GM23248 (cell line): Measurements from ENCODE around the gene LKAAEAR1. TPM values are rescaled to one million over a fixed set of nuclear protein-coding genes. Genes with fewer than 3 reads are reported as not detected.
A peak's percentile ranks its signal among the peaks of the same experiment; 100 is the strongest.

Experiments
- DNase-seq: peaks from one replicate; pipeline ENCODE4 v3.0.0-alpha.2; 2015
- H2AFZ ChIP-seq: fragments of 200-600 bp; sonication (generic); 2 replicates; pipeline ENCODE4 v1.6.1; 2016; ENCODE audit warnings: antibody characterized with exemption
- H3F3A ChIP-seq: fragments of 200-600 bp; sonication (generic); 2 replicates; pipeline ENCODE4 v1.6.1; 2016; ENCODE audit warnings: mild to moderate bottlenecking, antibody characterized with exemption, mixed run types; ENCODE audit not compliant: insufficient read depth
- H3K27ac ChIP-seq: fragments of 200-600 bp; sonication (generic); 2 replicates; pipeline ENCODE4 v1.5.1; 2016; ENCODE audit warnings: mild to moderate bottlenecking
- H3K27me3 ChIP-seq: fragments of 200-600 bp; sonication (generic); replicated peaks from 2 replicates; pipeline ENCODE4 v1.6.1; 2016; ENCODE audit warnings: mild to moderate bottlenecking; ENCODE audit not compliant: insufficient read depth
- H3K36me3 ChIP-seq: fragments of 200-600 bp; sonication (generic); 2 replicates; pipeline ENCODE4 v1.6.1; 2016; ENCODE audit warnings: low read depth, mild to moderate bottlenecking
- H3K4me1 ChIP-seq: fragments of 200-600 bp; sonication (generic); 2 replicates; pipeline ENCODE4 v1.6.1; 2016; ENCODE audit warnings: mild to moderate bottlenecking; ENCODE audit not compliant: insufficient read depth
- H3K4me2 ChIP-seq: fragments of 200-600 bp; sonication (generic); one replicate; pipeline ENCODE4 v1.6.1; 2016; ENCODE audit warnings: mild to moderate bottlenecking; ENCODE audit not compliant: unreplicated experiment
- H3K4me3 ChIP-seq: fragments of 200-600 bp; sonication (generic); 2 replicates; pipeline ENCODE4 v1.5.1; 2016; ENCODE audit warnings: mild to moderate bottlenecking
- H3K79me2 ChIP-seq: fragments of 200-600 bp; sonication (generic); 2 replicates; pipeline ENCODE4 v1.6.1; 2016; ENCODE audit warnings: mild to moderate bottlenecking; ENCODE audit not compliant: insufficient read depth
- H3K9ac ChIP-seq: fragments of 200-600 bp; sonication (generic); 2 replicates; pipeline ENCODE4 v1.6.1; 2016; ENCODE audit warnings: mild to moderate bottlenecking
- H3K9me2 ChIP-seq: fragments of 200-600 bp; sonication (generic); 2 replicates; pipeline ENCODE4 v1.6.1; 2016; ENCODE audit warnings: mixed run types, mild to moderate bottlenecking, moderate library complexity; ENCODE audit not compliant: insufficient read depth
- H3K9me3 ChIP-seq: fragments of 200-600 bp; sonication (generic); one replicate; pipeline ENCODE4 v1.6.1; 2017; ENCODE audit warnings: low read depth
- H4K20me1 ChIP-seq: fragments of 200-600 bp; sonication (generic); 2 replicates; pipeline ENCODE4 v1.6.0; 2016; ENCODE audit not compliant: insufficient read depth
- EZH2 ChIP-seq: fragments of 200-600 bp; sonication (generic); IDR thresholded peaks from 2 replicates; pipeline ENCODE4 v1.6.1; 2018; ENCODE audit warnings: antibody characterized with exemption, mild to moderate bottlenecking; ENCODE audit not compliant: insufficient read depth, poor library complexity, severe bottlenecking
- EZH2phosphoT487 ChIP-seq: fragments of 200-600 bp; sonication (generic); IDR thresholded peaks from 2 replicates; pipeline ENCODE4 v1.6.1; 2018; ENCODE audit warnings: antibody characterized with exemption, moderate library complexity, mild to moderate bottlenecking, low read depth; ENCODE audit not compliant: insufficient read depth
- WGBS, 2 experiments: methylation state at CpG; one replicate each; pipeline ENCODE4 v1.1.6; 2015 to 2017; ENCODE audit warnings: low lambda C conversion rate in 2 of 2, low coverage in 1 of 2; ENCODE audit errors: missing lambda C conversion rate in 2 of 2; 5-methylcytosine and 5-hydroxymethylcytosine counted together
- in situ Hi-C: fragments of 300-500 bp; cut with MboI; formaldehyde crosslinking; loops from 2 replicates; pipeline ENCODE4 v1.15.0; 2020
- polyA plus RNA-seq: library from polyadenylated mRNA; unstranded; fragments of >200 nt; fragmentation: Nextera tagmentation; extraction: Ambion mirVana; gene quantifications from 2 replicates; pipeline ENCODE4 v1.2.1, GENCODE V29; 2016
- total RNA-seq: library from RNA; depleted of rRNA; stranded (reverse); fragments of >200 nt; shearing (Covaris generic); gene quantifications from 2 replicates; pipeline ENCODE4 v1.2.3, GENCODE V29; 2014

Gene LKAAEAR1
- total and polyA plus RNA-seq, 2 experiments from 2014 or later = 0.59 to 3.7 TPM

DNA sequence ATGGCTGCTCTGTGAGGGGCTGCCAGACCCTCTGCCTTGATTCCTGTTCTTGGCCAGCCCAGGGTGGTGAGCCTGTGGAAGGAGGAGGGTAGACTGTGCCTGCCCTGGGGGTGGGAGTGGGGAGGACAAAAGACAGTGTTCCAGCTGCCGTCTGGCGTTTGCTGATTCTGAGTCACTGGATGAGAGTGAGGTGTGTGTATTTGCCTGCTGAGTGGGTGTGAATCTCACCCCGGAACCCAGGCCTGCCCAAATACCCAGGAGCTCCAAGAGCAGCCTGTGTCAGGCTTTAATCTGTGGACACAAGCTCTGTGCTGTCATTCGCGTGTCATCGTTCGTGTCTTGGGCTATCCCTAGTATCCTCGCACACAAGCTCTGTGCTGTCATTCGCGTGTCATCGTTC, 2.6 kb upstream of the LKAAEAR1 start:
- Histone ChIP-seq H3K36me3 (no peaks in the 10 kb centered on the region), H3K27me3 (peaks cover 4% of the 10 kb centered on the region; the same call in 1 of the 2 replicates), H3K9me2 (no peaks in the 10 kb centered on the region), H3K4me3 (no peak overlapping the region), H3K4me2 (no peak overlapping the region), H3K9me3 (no peaks in the 10 kb centered on the region), H4K20me1 (no peaks in the 10 kb centered on the region), H3K27ac (no peak overlapping the region), H3K9ac (no peak overlapping the region), H3F3A (no peaks in the 10 kb centered on the region), H3K79me2 (no peaks in the 10 kb centered on the region), H2AFZ (no peak overlapping the region), H3K4me1 (no peaks in the 10 kb centered on the region)
- TF ChIP-seq EZH2phosphoT487 (no peak), EZH2 (no peak)
- 81 to 85% methylated on average over 9 to 11 of the region's 11 CpGs for WGBS, 2 experiments
- in situ Hi-C loops = no loop called here
- DNase-seq = peak; percentile 34

GRCh38 chr20:64084685-64085152, 521 bp upstream of the LKAAEAR1 start:
- TF ChIP-seq EZH2 (peak; percentile 66), EZH2phosphoT487 (no peak)
- H3K27me3 ChIP-seq = peaks cover 4% of the 10 kb centered on the region; the same call in 1 of the 2 replicates
- WGBS, 2 experiments = 24 to 31% methylated on average over 23 of the region's 23 CpGs

GRCh38 chr20:64083378-64083803, 807 bp downstream of the LKAAEAR1 start:
- H3K36me3 ChIP-seq = no peaks in the 10 kb centered on the region
- 1% methylated on average over 11 to 16 of the region's 52 CpGs for WGBS, 2 experiments
- H3F3A ChIP-seq = no peaks in the 10 kb centered on the region
- H3K27ac ChIP-seq = no peak overlapping the region
- peak overlapping the region; percentile 70 for H2AFZ ChIP-seq
- peak overlapping the region; percentile 66 for H3K4me3 ChIP-seq
- peak; percentile 85 for DNase-seq
- in situ Hi-C loops = no loop called here
- no peaks in the 10 kb centered on the region for H3K79me2 ChIP-seq
- TF ChIP-seq EZH2phosphoT487 (no peak), EZH2 (no peak)
- H3K9me3 ChIP-seq = no peaks in the 10 kb centered on the region
- H3K4me1 ChIP-seq = peaks cover 6% of the 10 kb centered on the region
- peaks cover 4% of the 10 kb centered on the region; the same call in 1 of the 2 replicates for H3K27me3 ChIP-seq
- no peaks in the 10 kb centered on the region for H4K20me1 ChIP-seq
- H3K4me2 ChIP-seq = peak overlapping the region; percentile 49
- no peaks in the 10 kb centered on the region for H3K9me2 ChIP-seq
- H3K9ac ChIP-seq = no peak overlapping the region

More at GRCh38 chr20:64084685-64085152, 521 bp upstream of the LKAAEAR1 start:
- no peak overlapping the region for H3K4me2 ChIP-seq
- no peaks in the 10 kb centered on the region for H3K36me3 ChIP-seq
- no peaks in the 10 kb centered on the region for H3F3A ChIP-seq
- DNase-seq = no peak
- no peaks in the 10 kb centered on the region for H3K9me3 ChIP-seq
- H2AFZ ChIP-seq = no peak overlapping the region
- in situ Hi-C loops = no loop called here
- no peak overlapping the region for H3K4me3 ChIP-seq
- no peaks in the 10 kb centered on the region for H4K20me1 ChIP-seq
- H3K27ac ChIP-seq = no peak overlapping the region
- H3K4me1 ChIP-seq = no peaks in the 10 kb centered on the region
- H3K9me2 ChIP-seq = no peaks in the 10 kb centered on the region
- H3K79me2 ChIP-seq = no peaks in the 10 kb centered on the region
- no peak overlapping the region for H3K9ac ChIP-seq

DNA sequence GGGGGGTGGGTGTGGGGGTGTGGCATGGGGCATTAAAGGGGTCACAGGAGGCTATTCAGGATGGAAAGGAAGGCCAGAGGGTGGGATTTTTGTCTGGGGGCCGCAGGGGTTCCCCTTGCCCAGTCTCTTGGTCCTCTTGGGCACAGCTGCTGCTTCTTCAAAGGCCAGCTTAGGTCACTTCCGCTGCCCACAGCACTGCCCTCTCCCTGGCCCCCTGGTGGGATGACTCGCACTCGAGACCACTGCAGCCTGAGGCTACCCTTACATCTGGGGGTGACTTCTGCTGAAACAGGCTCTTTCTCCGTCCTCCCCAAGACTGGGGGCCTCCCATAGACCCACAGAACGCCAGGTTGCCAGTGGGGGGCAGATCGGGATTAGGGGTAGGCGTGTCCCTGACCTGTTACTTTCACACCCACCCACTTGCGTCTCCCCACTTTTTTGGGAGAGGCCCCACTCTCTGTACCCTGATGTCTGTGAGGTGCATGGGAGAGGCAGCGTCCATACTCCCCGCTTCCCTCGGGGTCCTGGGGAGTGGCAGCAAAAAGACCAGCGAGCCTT, 1.3 kb downstream of the LKAAEAR1 start:
- Histone ChIP-seq H3K4me3 (peak overlapping the region; percentile 66), H3K4me2 (peak overlapping the region; percentile 49), H3K36me3 (no peaks in the 10 kb centered on the region), H4K20me1 (no peaks in the 10 kb centered on the region), H3K9ac (no peak overlapping the region), H3K27me3 (peaks cover 4% of the 10 kb centered on the region; the same call in 1 of the 2 replicates), H3K79me2 (no peaks in the 10 kb centered on the region), H3K27ac (no peak overlapping the region), H2AFZ (peak overlapping the region; percentile 70; the same call in 1 of the 2 replicates), H3K4me1 (peaks cover 10% of the 10 kb centered on the region), H3F3A (no peaks in the 10 kb centered on the region), H3K9me2 (no peaks in the 10 kb centered on the region), H3K9me3 (no peaks in the 10 kb centered on the region)
- DNase-seq = no peak
- WGBS, 2 experiments = 20 to 23% methylated on average over 10 to 13 of the region's 13 CpGs
- TF ChIP-seq EZH2 = no peak
- no peak for TF ChIP-seq EZH2phosphoT487
- in situ Hi-C loops = no loop called here
